ENCODE data around the gene MRPL27. TPM values are rescaled to one million over a fixed set of nuclear protein-coding genes. Genes with fewer than 3 reads are reported as not detected.
A peak's percentile ranks its signal among the peaks of the same experiment; 100 is the strongest.

Gene MRPL27
- total and polyA plus RNA-seq, 2 of the 4 experiments (the other 2 are of a cell fraction) = 176 to 202 TPM

GRCh38 chr17:50347117-50347893 is 25.7 kb downstream of the MRPL27 start:
- H4K20me1 ChIP-seq (ENCODE audit: insufficient read depth, low read length) = peaks cover 42% of the 10 kb centered on the region
- H4K91ac ChIP-seq (ENCODE audit: insufficient read depth, low read depth, low read length) = peak overlapping the region; percentile 78
- H2AFZ ChIP-seq (replicated peaks; ENCODE audit: low read length, poor library complexity) = peak overlapping the region; percentile 96
- dilution Hi-C loops (cut with HindIII; ENCODE audit: low sequenced_read_pairs, unreplicated experiment) (no loop called here), intact Hi-C loops (cut with micrococcal nuclease) (no loop called here), in situ Hi-C loops (cut with MboI; ENCODE audit: low sequenced_read_pairs) (no loop called here)
- peak overlapping the region; percentile 62; the same call in 1 of the 2 replicates for H3K23ac ChIP-seq (ENCODE audit: low read depth, low read length)
- H3K56ac ChIP-seq (ENCODE audit: extremely low read depth, insufficient read depth, low read length) = no peak overlapping the region
- TF ChIP-seq, protein P1, sequence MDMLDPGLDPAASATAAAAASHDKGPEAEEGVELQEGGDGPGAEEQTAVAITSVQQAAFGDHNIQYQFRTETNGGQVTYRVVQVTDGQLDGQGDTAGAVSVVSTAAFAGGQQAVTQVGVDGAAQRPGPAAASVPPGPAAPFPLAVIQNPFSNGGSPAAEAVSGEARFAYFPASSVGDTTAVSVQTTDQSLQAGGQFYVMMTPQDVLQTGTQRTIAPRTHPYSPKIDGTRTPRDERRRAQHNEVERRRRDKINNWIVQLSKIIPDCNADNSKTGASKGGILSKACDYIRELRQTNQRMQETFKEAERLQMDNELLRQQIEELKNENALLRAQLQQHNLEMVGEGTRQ (IDR thresholded peaks at IDR 0.05; ENCODE audit: low read depth, low read length) = no peak
- TF ChIP-seq CHD1 (IDR thresholded peaks at IDR 0.05; ENCODE audit: low read depth, low read length) (no peak), RAD21 (IDR thresholded peaks at IDR 0.05; ENCODE audit: low read length) (no peak), POLR2A (IDR thresholded peaks at IDR 0.05; ENCODE audit: low read depth, low read length) (no peak), MAZ (IDR thresholded peaks at IDR 0.05; ENCODE audit: borderline replicate concordance, low read depth, low read length) (no peak), MAFK (IDR thresholded peaks at IDR 0.05; ENCODE audit: low read depth, low read length) (no peak), MXI1 (IDR thresholded peaks at IDR 0.05; ENCODE audit: borderline replicate concordance, low read depth, low read length) (no peak), CEBPB (IDR thresholded peaks at IDR 0.05; ENCODE audit: low read depth, low read length) (no peak), SMC3 (IDR thresholded peaks at IDR 0.05; ENCODE audit: low read depth, low read length) (no peak), RCOR1 (IDR thresholded peaks at IDR 0.05; ENCODE audit: insufficient replicate concordance, low read length) (no peak)
- POLR2A ChIA-PET (ENCODE audit: unreplicated experiment) = interaction anchor here (0.5 to 0.7 kb wide), 2 partner anchors 13 to 219 kb away, joined by 3 to 7 read pairs; no protein-coding TSS in a partner anchor
- WGBS, 2 experiments (ENCODE audit: extremely low coverage in 2 of 2, insufficient read length in 1 of 2) = 29% methylated on average over 8 of the region's 17 CpGs; no CpG with 5 or more reads in 1 of the 2 experiments
- peak overlapping the region; percentile 83 for H2AK9ac ChIP-seq (replicated peaks; ENCODE audit: low read depth, low read length, poor library complexity)
- no peaks in the 10 kb centered on the region for H3K9me3 ChIP-seq (ENCODE audit: control insufficient read depth, insufficient read depth, low read length)
- peak overlapping the region; percentile 89 for H3K9ac ChIP-seq (ENCODE audit: low read depth, low read length)
- H3K18ac ChIP-seq (ENCODE audit: low read depth, low read length) = 0 out of 2 replicates have a peak overlapping the region, but pooled peaks have one; percentile 1
- ATAC-seq (ENCODE audit: low read depth) (peak; percentile 1; the same call in 1 of the 2 replicates), DNase-seq (peak; percentile 6)
- CTCF ChIA-PET = interaction anchor here (0.5 to 1.0 kb wide), 3 partner anchors 13 to 754 kb away, joined by 3 to 6 read pairs (median 4); no protein-coding TSS in a partner anchor
- H3K9me1 ChIP-seq (ENCODE audit: insufficient read depth, low read length) = peaks cover 31% of the 10 kb centered on the region
- peak overlapping the region; percentile 87 for H3K4me2 ChIP-seq (ENCODE audit: low read depth, low read length)
- peak overlapping the region; percentile 60 for H2AK5ac ChIP-seq (ENCODE audit: low read depth, low read length)
- peak overlapping the region; percentile 71 for H3K4ac ChIP-seq (ENCODE audit: low read depth, low read length)
- TSS peak; percentile 18 for BruUV-seq (replicated peaks)
- H4K5ac ChIP-seq (ENCODE audit: low read depth, low read length) = peak overlapping the region; percentile 28; the same call in 1 of the 2 replicates
- H3K4me3 ChIP-seq (ENCODE audit: insufficient read depth, low read depth, low read length) = peak overlapping the region; percentile 95
- H2BK120ac ChIP-seq (ENCODE audit: low read depth, low read length) = no peak overlapping the region
- H4K8ac ChIP-seq (ENCODE audit: low read depth in 2 of 2, low read length in 2 of 2) = peak overlapping the region; percentile 66 to 81; a peak in 2 of 4 replicates
- H3K36me3 ChIP-seq (ENCODE audit: control insufficient read depth, insufficient read depth, low read length) = peaks cover 2% of the 10 kb centered on the region; the same call in 1 of the 2 replicates
- no peak overlapping the region for H2BK20ac ChIP-seq (ENCODE audit: low read depth, low read length)
- H3K27me3 ChIP-seq (ENCODE audit: control insufficient read depth, insufficient read depth, low read length) = 0 out of 2 replicates have a peak, but pooled peaks cover 2% of the 10 kb centered on the region
- H3K4me1 ChIP-seq (ENCODE audit: control insufficient read depth, insufficient read depth, low read length) = peaks cover 19% of the 10 kb centered on the region
- peak overlapping the region; percentile 82 for H2BK5ac ChIP-seq (ENCODE audit: low read depth, low read length, poor library complexity, severe bottlenecking)
- peaks cover 38 to 62% of the 10 kb centered on the region in 2 experiments for H3K79me1 ChIP-seq (ENCODE audit: low read depth in 1 of 2, low read length in 2 of 2)
- peak overlapping the region; percentile 81 for H3K27ac ChIP-seq (ENCODE audit: insufficient read depth, low read length)
- peak overlapping the region; percentile 79 for H3K14ac ChIP-seq (replicated peaks; ENCODE audit: low read depth, low read length)
- no peak overlapping the region; the same call in 2 of the 3 replicates for H2BK15ac ChIP-seq (ENCODE audit: low read depth, low read length)
